ENCODE data around the gene FTO.
"Not testable (repeated sequence)": the region's sequence is repeated elsewhere in the genome, so short reads cannot be mapped to it uniquely, and the experiment has no call there.

FTO gene

GRCh38 chr16:53865494-53865863 is 161.5 kb downstream of the FTO start:
- peak; percentile 77 for DNase-seq (ENCODE audit: low spot score)

GRCh38 chr16:53866520-53866919 is 162.6 kb downstream of the FTO start:
- no peak for DNase-seq (ENCODE audit: low spot score)

- DNase-seq (ENCODE audit: low spot score) = no peak
These were observed 166.9 kb downstream of the FTO start for GRCh38 chr16:53870831-53871230.

- DNase-seq (ENCODE audit: low spot score) = peak; percentile 63
These were observed 168.6 kb downstream of the FTO start for GRCh38 chr16:53872248-53873221.

GRCh38 chr16:53876811-53877210 is 172.9 kb downstream of the FTO start:
- no peak for DNase-seq (ENCODE audit: low spot score)

- DNase-seq (ENCODE audit: low spot score) = no peak
These were observed 174.3 kb downstream of the FTO start for GRCh38 chr16:53878216-53878615.

- DNase-seq (ENCODE audit: low spot score) = peak; percentile 81
These were observed 177.4 kb downstream of the FTO start for GRCh38 chr16:53881371-53881770.

GRCh38 chr16:53882310-53882709 is 178.4 kb downstream of the FTO start:
- DNase-seq (ENCODE audit: low spot score) = no peak

GRCh38 chr16:53884748-53885147 is 180.8 kb downstream of the FTO start:
- DNase-seq (ENCODE audit: low spot score) = no peak

GRCh38 chr16:53886482-53887378 is 182.8 kb downstream of the FTO start:
- DNase-seq (ENCODE audit: low spot score) = no peak

GRCh38 chr16:53888222-53888621 is 184.3 kb downstream of the FTO start:
- no peak for DNase-seq (ENCODE audit: low spot score)

GRCh38 chr16:53890877-53891276 is 186.9 kb downstream of the FTO start:
- not testable (repeated sequence) for DNase-seq (ENCODE audit: low spot score)

- DNase-seq (ENCODE audit: low spot score) = no peak
These were observed 187.6 kb downstream of the FTO start for GRCh38 chr16:53891409-53892139.

GRCh38 chr16:53892155-53892554 is 188.2 kb downstream of the FTO start:
- DNase-seq (ENCODE audit: low spot score) = peak; percentile 53

GRCh38 chr16:53893731-53894435 is 189.9 kb downstream of the FTO start:
- DNase-seq (ENCODE audit: low spot score) = peak; percentile 78

GRCh38 chr16:53894686-53895085 is 190.7 kb downstream of the FTO start:
- no peak for DNase-seq (ENCODE audit: low spot score)

GRCh38 chr16:53895433-53895832 is 191.5 kb downstream of the FTO start:
- no peak for DNase-seq (ENCODE audit: low spot score)

- DNase-seq (ENCODE audit: low spot score) = no peak
These were observed 191.9 kb downstream of the FTO start for GRCh38 chr16:53895851-53896250.

- DNase-seq (ENCODE audit: low spot score) = no peak
These were observed 192.8 kb downstream of the FTO start for GRCh38 chr16:53896722-53897121.

GRCh38 chr16:53898993-53899392 is 195.0 kb downstream of the FTO start:
- DNase-seq (ENCODE audit: low spot score) = no peak

- DNase-seq (ENCODE audit: low spot score) = peak; percentile 15
These were observed 195.5 kb downstream of the FTO start for GRCh38 chr16:53899431-53899830.

Data from kidney tubule cell (primary cell).